ENCODE measurements around the gene TNN. TPM values are rescaled to one million over a fixed set of nuclear protein-coding genes. Genes with fewer than 3 reads are reported as not detected.
A peak's percentile ranks its signal among the peaks of the same experiment; 100 is the strongest.

Gene TNN
- total RNA-seq, 2 experiments from 2014 or later: not detected

- CTCF ChIA-PET: interaction anchor here (0.7 to 1.0 kb wide), 2 partner anchors 11 to 40 kb away, joined by 3 to 4 read pairs; no protein-coding TSS in a partner anchor
- peak; percentile 47 for ATAC-seq (ENCODE audit: poor library complexity)
- Mint-ChIP-seq H3K9me3 (no peaks in the 10 kb centered on the region), H3K27me3 (no peaks in the 10 kb centered on the region), H3K36me3 (ENCODE audit: low read depth) (peaks cover 29% of the 10 kb centered on the region), H3K4me3 (peak overlapping the region; percentile 97), H3K27ac (peak overlapping the region; percentile 97), H3K4me1 (ENCODE audit: low read depth) (peaks cover 61% of the 10 kb centered on the region)
- no peaks in the 10 kb centered on the region for H3K27me3 ChIP-seq (ENCODE audit: control insufficient read depth in 1 of 2, insufficient read depth in 2 of 2, low read length in 2 of 2)
- peak overlapping the region; percentile 98 for H3K4me3 ChIP-seq (ENCODE audit: low read length)
- intact Hi-C loops (cut with DNase I, micrococcal nuclease): loop anchor here (5.0 kb wide), 3 partner anchors 34 to 159 kb away; no protein-coding TSS in a partner anchor
- H3K9me3 ChIP-seq (ENCODE audit: control insufficient read depth in 1 of 2, insufficient read depth in 1 of 2, low read length in 2 of 2): no peaks in the 10 kb centered on the region
- H3K36me3 ChIP-seq (ENCODE audit: insufficient read depth, low read length): peaks cover 14% of the 10 kb centered on the region
- peak overlapping the region; percentile 60 to 76 for H3K27ac ChIP-seq (ENCODE audit: low read depth in 1 of 2, low read length in 2 of 2)
- TF ChIP-seq CTCF (IDR thresholded peaks at IDR 0.05): no peak
- peaks cover 60% of the 10 kb centered on the region for H3K4me1 ChIP-seq (ENCODE audit: insufficient read depth, low read length)
- peak in 6 of 14 experiments; percentile 11 to 69 (median 52) for DNase-seq
- POLR2A ChIA-PET: interaction anchor here (0.6 to 7.2 kb wide), 13 partner anchors 9 to 725 kb away, joined by 3 to 98 read pairs (median 5); partner anchors contain the start of genes CACYBP and MRPS14
Observed at GRCh38 chr1:175191659-175192058, 124.0 kb downstream of the TNN start.

DNA sequence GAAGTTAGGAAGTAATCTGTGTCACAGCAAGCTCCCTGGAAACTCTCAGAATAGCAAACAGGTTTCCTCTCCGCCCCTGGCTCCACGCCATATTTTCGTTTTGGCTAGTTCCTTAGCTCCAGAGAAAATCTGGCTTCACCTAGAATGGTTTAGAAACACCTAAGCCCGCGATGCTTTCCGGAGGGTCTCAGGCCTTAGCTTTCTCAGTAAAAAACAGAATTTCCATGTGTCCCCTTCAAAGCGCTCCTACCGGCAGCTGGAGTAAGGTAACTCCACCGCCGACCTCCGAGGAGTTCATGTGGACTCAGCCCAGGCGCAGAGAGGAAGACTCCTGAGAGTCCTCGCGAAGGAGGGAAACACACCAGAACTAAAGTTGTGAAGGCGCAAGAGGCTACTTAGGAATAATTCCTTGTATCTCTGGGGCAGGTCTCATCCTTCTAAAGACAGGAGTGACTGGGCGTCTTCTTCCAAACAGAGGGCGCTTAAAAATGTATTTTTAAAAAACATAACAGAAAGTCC is 124.5 kb downstream of the TNN start:
- peak overlapping the region; percentile 97 for H3K4me3 Mint-ChIP-seq
- peaks cover 24% of the 10 kb centered on the region for H3K36me3 Mint-ChIP-seq (ENCODE audit: low read depth)
- Histone ChIP-seq H3K4me1 (ENCODE audit: insufficient read depth, low read length) (peaks cover 57% of the 10 kb centered on the region), H3K4me3 (ENCODE audit: low read length) (peak overlapping the region; percentile 98), H3K27ac (ENCODE audit: low read depth in 1 of 2, low read length in 2 of 2) (peak overlapping the region; percentile 60 to 76), H3K27me3 (ENCODE audit: control insufficient read depth in 1 of 2, insufficient read depth in 2 of 2, low read length in 2 of 2) (no peaks in the 10 kb centered on the region), H3K36me3 (ENCODE audit: insufficient read depth, low read length) (peaks cover 8% of the 10 kb centered on the region), H3K9me3 (ENCODE audit: control insufficient read depth in 1 of 2, insufficient read depth in 1 of 2, low read length in 2 of 2) (no peaks in the 10 kb centered on the region)
- no peak for TF ChIP-seq CTCF (IDR thresholded peaks at IDR 0.05)
- peaks cover 56% of the 10 kb centered on the region for H3K4me1 Mint-ChIP-seq (ENCODE audit: low read depth)
- peak in 12 of 14 experiments; percentile 8 to 56 (median 17) for DNase-seq
- POLR2A ChIA-PET: interaction anchor here (0.8 to 7.2 kb wide), 11 partner anchors 9 to 193 kb away, joined by 3 to 98 read pairs (median 6); partner anchors contain the start of genes CACYBP and MRPS14
- H3K27ac Mint-ChIP-seq: peak overlapping the region; percentile 97
- intact Hi-C loops (cut with DNase I, micrococcal nuclease): loop anchor here (5.0 kb wide), 3 partner anchors 35 to 160 kb away; no protein-coding TSS in a partner anchor
- no peaks in the 10 kb centered on the region for H3K9me3 Mint-ChIP-seq
- CTCF ChIA-PET: interaction anchor here (0.7 to 1.0 kb wide), 2 partner anchors 11 to 40 kb away, joined by 3 to 4 read pairs; no protein-coding TSS in a partner anchor
- peak; percentile 25 for ATAC-seq (ENCODE audit: poor library complexity)
- H3K27me3 Mint-ChIP-seq: no peaks in the 10 kb centered on the region

DNA sequence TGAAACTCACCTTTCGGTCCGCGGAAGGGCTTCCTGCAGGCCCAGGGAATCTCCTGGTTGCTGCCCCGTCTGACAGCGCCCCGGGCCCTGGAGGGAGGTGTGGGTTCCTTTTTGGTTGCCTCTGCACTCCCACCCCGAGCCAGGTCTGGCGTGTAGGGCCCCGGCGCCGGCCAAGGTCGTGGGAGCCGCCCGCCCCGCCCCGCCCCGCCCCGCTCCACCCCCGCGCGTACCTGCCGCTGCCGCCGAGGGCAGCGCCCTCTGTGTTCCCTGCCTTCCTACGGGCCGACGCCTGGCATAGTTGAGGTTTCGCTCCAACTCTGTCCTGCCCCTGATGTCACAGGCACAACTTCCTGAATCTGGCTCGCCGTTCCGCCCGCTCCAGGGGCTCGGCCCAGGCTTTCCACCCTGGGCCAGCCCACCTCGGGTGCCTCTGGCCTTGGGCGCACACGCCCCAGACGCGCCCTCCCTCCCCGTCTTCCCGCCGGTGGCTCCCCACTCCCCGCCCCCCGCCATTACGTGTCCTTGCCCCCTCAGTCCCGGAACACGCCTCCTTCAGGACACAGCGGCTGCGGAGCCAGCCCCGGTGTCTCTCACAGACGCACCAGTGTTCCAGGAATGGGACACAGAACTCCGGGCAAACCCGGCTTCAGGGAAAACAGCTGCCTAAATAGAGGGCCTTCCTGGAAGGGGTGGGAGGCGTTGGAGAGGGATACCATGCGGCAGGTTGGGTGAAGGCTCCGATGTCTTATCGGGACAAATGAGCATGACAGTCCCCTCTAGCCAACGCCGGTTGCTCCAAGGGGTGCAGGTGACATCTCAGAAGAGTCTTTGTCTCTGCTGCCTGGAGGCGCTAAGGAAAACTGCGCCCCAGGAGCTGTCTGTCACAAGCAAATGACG is 125.2 kb downstream of the TNN start, which contains the start of gene KIAA0040:
KIAA0040 (minus strand) TSS at position 147 of the 897 bp plus-strand sequence. CDS start 31,763 bp downstream, outside the sequence.
- peaks cover 17% of the 10 kb centered on the region for H3K36me3 Mint-ChIP-seq (ENCODE audit: low read depth)
- POLR2A ChIA-PET: interaction anchor here (0.8 to 7.2 kb wide), 7 partner anchors 10 to 194 kb away, joined by 5 to 98 read pairs (median 10); partner anchors contain the start of gene CACYBP
- DNase-seq (peak in 13 of 14 experiments; percentile 18 to 81 (median 45)), ATAC-seq (ENCODE audit: poor library complexity) (peak; percentile 57)
- peak within 1 kb of the TSS; percentile 97 for H3K27ac Mint-ChIP-seq
- Histone ChIP-seq H3K36me3 (ENCODE audit: insufficient read depth, low read length) (peaks cover 1% of the 10 kb centered on the region), H3K9me3 (ENCODE audit: control insufficient read depth in 1 of 2, insufficient read depth in 1 of 2, low read length in 2 of 2) (no peaks in the 10 kb centered on the region), H3K4me3 (ENCODE audit: low read length) (peak within 1 kb of the TSS; percentile 98), H3K27ac (ENCODE audit: low read depth in 1 of 2, low read length in 2 of 2) (peak within 1 kb of the TSS; percentile 60 to 76), H3K27me3 (ENCODE audit: control insufficient read depth in 1 of 2, insufficient read depth in 2 of 2, low read length in 2 of 2) (no peaks in the 10 kb centered on the region), H3K4me1 (ENCODE audit: insufficient read depth, low read length) (peaks cover 54% of the 10 kb centered on the region)
- H3K4me3 Mint-ChIP-seq: peak within 1 kb of the TSS; percentile 97
- no peak for TF ChIP-seq CTCF (IDR thresholded peaks at IDR 0.05)
- CTCF ChIA-PET: interaction anchor here (0.8 to 1.0 kb wide), 3 partner anchors 9 to 46 kb away, joined by 3 to 4 read pairs (median 4); no protein-coding TSS in a partner anchor
- intact Hi-C loops (cut with DNase I, micrococcal nuclease): loop anchor here (5.0 kb wide), 3 partner anchors 36 to 161 kb away; no protein-coding TSS in a partner anchor
- peaks cover 56% of the 10 kb centered on the region for H3K4me1 Mint-ChIP-seq (ENCODE audit: low read depth)
- no peaks in the 10 kb centered on the region for H3K9me3 Mint-ChIP-seq
- H3K27me3 Mint-ChIP-seq: no peaks in the 10 kb centered on the region
